HL-60/S4 treated with retinoic acid at 250 ng/mL for 4 days and 3 days (cell line): ENCODE results near the gene LTA.

Experiments
- in situ Hi-C: fragments of 300-500 bp; cut with MboI; formaldehyde crosslinking; loops from 2 replicates; pipeline ENCODE4 v1.7.0; 2022; ENCODE audit warnings: low sequenced_read_pairs

Gene LTA

GRCh38 chr6:31568537-31568961 is 3.5 kb upstream of the LTA start:
- in situ Hi-C loops: no loop called here

GRCh38 chr6:31569861-31570536 is 2.1 kb upstream of the LTA start:
- in situ Hi-C loops: no loop called here

- in situ Hi-C loops: no loop called here
Observed at GRCh38 chr6:31573239-31574105, 1.4 kb downstream of the LTA start.

GRCh38 chr6:31574106-31575061 is 2.3 kb downstream of the LTA start:
- in situ Hi-C loops: no loop called here

- in situ Hi-C loops: no loop called here
Observed at GRCh38 chr6:31575335-31575901, 3.3 kb downstream of the LTA start, which contains the start of gene TNF. TNF (plus strand) TSS chr6:31575565; CDS start chr6:31575742, 177 bp downstream.

- in situ Hi-C loops: no loop called here
Observed at GRCh38 chr6:31575952-31576685, 4.0 kb downstream of the LTA start.

- in situ Hi-C loops: no loop called here
Observed at GRCh38 chr6:31576897-31577578, 4.9 kb downstream of the LTA start.

GRCh38 chr6:31577579-31577966 is 5.5 kb downstream of the LTA start:
- in situ Hi-C loops: no loop called here

GRCh38 chr6:31578184-31579118 is 6.4 kb downstream of the LTA start:
- in situ Hi-C loops: no loop called here

GRCh38 chr6:31579119-31579505 is 7.0 kb downstream of the LTA start:
- in situ Hi-C loops: no loop called here

- in situ Hi-C loops: no loop called here
Observed at GRCh38 chr6:31579546-31580437, 7.7 kb downstream of the LTA start.

- in situ Hi-C loops: no loop called here
Observed at GRCh38 chr6:31580438-31580740, 8.3 kb downstream of the LTA start.

- in situ Hi-C loops: no loop called here
Observed at GRCh38 chr6:31580807-31581433, 8.8 kb downstream of the LTA start.

- in situ Hi-C loops: no loop called here
Observed at GRCh38 chr6:31581434-31582229, 9.5 kb downstream of the LTA start.

- in situ Hi-C loops: no loop called here
Observed at GRCh38 chr6:31582230-31582643, 10.1 kb downstream of the LTA start, which contains the start of gene LTB. LTB (minus strand) TSS chr6:31582424; CDS start chr6:31582417, 7 bp downstream.

GRCh38 chr6:31585491-31585890 is 13.4 kb downstream of the LTA start:
- in situ Hi-C loops: no loop called here
